NCI-H1092 (cell line): ENCODE data around the gene B3GNT8.
"Not testable (repeated sequence)": the region's sequence is repeated elsewhere in the genome, so short reads cannot be mapped to it uniquely, and the experiment has no call there.

ENCODE experiments used
- DNase-seq: peaks from one replicate; lab custom pipeline; 2025; lab: John Stamatoyannopoulos, UW

Gene B3GNT8

GRCh38 chr19:41413947-41414346, 13.2 kb downstream of the B3GNT8 start:
- no peak for DNase-seq

- DNase-seq: no peak
Measured at GRCh38 chr19:41412953-41413352, 14.2 kb downstream of the B3GNT8 start.

DNA sequence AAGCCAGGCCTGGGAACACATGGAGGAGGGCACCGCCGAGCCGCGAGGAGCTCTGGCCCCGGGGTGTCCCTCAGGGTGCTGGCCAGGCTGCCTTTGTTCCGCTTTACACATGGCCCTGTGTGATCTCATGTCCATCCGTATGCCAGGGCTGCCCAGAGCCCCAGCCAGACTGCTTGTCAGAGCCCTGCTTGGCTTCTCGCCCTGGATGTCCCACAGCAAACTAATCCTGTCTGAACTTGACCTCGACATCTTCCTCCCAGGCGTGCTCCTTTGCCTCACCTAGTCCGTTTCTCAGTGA, 15.3 kb downstream of the B3GNT8 start:
- DNase-seq: no peak

GRCh38 chr19:41411100-41411967, 15.8 kb downstream of the B3GNT8 start:
- no peak for DNase-seq

GRCh38 chr19:41410336-41411054, 16.7 kb downstream of the B3GNT8 start:
- DNase-seq: no peak

- no peak for DNase-seq
Measured at GRCh38 chr19:41409288-41409687, 17.9 kb downstream of the B3GNT8 start.

GRCh38 chr19:41408846-41409245, 18.3 kb downstream of the B3GNT8 start:
- not testable (repeated sequence) for DNase-seq

DNA sequence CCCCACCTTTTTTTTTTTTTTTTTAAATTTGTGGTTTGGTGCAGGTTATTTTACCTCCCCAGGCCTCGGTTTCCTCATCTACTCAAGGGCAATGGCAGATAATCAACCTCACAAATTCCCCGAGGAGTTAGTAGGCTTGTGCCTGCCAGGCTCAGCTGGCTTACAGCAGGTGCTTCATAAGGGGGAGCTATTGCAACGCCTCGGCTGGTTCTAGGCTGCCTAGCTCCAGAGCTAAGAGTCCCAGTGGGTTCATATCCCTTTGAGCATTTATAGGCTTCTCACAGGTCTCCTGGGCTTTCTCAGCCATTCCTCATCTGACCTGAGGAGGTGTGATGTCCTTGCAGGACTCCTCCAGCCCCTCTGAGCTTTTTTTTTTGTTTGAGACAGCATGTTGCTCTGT, 18.9 kb downstream of the B3GNT8 start:
- DNase-seq: no peak

DNA sequence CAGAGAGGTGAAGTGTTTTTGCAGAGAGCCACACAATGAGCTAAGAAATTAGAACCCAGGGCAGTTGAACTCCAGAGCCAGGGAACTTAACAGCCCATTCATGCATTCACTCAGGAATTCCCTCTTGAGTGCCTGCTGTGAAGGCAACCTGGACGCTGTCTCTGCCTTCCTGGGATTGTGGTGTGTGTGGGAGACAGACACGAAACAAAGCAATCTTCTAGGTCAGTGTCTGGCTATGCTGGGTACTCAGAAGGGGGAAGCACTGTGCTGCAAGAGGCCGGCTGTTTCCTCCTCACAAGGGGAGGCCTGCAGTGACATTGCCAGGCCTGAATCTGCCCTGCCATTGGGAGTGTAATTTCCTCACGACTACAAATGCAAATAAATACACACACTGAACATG, 19.9 kb downstream of the B3GNT8 start:
- no peak for DNase-seq

DNA sequence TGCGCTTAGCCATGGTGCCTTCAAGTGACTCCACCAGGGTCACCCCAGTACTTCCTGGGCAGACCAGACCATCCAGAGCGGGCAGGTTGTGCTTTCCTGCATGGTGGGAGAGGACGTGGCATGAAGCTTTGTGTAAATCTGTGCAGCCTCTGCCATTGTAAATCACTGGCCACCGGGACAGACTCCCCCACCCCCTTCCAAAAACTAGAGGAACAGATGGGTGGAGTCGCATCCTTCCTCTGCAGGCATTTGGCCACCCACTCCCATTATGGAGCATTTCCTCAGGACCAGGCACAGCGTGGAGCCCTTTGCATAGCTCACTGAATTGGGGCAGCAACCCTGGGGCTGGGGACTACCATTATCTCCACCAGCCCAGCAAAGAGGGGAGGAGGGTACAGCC, 21.4 kb downstream of the B3GNT8 start:
- DNase-seq: no peak

DNA sequence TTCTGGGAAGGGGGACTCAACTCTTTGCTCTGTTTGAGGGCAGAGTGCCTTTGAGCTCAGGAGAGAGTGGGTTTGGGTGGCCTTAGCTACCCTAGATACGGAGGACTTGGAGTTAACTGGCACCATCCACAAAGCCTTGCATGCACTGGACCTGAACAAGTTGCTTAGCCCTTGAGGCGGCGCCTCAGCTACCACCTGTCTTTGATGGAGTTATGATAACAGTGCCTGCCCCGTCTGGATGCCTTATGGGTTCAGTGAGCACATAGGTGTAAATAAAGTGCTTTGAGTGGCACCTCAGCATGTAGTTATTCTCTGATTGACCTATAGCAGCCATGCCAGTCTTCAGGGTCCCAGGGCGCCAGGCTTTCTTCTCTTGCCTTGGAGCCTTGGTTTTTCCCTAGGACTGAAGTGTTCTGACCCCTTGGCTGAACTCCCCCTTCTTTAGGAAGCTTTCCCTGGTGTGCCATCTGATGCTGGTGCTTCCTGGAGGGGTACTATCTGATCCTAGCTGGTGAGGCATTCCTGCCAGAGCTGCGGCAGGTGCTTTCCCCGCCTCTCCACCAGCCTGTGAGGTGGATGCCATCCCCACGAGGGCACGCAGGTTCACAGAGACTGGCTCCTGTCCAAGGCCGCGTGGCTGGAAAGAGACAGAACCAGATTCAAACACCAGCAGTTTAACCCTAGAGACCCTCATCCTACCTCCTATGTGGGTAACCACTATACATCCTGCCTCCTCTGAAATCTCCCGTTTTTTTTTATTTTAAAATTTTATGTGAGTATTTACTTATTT, 23.8 kb downstream of the B3GNT8 start:
- DNase-seq: no peak

GRCh38 chr19:41402010-41402409, 25.2 kb downstream of the B3GNT8 start:
- no peak for DNase-seq

GRCh38 chr19:41401483-41401882, 25.7 kb downstream of the B3GNT8 start:
- no peak for DNase-seq

DNA sequence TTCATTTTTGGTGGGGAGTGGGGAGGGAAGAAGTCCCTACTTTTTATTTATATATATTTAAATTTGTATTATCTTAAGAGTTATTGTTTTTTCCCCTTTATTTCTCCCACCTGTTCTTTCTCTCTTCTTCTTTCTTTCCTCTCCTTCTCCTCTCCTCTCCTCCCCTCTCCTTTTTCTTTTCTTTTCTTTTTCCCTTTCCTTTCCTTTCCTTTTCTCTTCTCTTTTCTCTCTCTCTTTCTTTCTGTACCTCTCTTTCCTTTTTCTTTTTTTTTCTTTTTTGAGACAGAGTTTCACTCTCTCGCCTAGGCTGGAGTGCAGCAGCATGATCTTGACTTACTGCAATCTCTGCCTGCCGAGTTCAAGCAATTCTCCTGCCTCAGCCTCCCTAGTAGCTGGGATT, 27.6 kb downstream of the B3GNT8 start:
- DNase-seq: no peak

DNA sequence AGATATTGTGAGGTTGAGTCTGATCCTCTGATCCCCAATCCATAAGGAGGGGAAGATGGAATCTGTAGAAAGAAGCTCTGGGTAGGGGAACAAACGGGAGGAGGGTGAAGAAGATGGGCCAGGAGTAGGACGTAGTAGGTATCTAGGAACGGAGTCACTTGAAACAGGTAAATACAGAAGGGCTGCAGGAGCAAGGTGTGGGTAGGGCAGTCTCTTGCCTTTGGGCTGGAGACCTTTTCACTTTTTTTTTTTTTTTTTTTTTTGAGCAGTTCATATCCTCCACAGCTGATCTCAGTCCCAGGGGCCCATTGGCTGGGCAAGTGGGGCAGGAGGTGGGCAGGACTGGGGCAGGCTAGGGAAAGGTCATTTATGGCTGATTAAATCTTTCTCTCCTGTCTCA, 28.1 kb downstream of the B3GNT8 start:
- DNase-seq: no peak

GRCh38 chr19:41398598-41398997, 28.6 kb downstream of the B3GNT8 start:
- DNase-seq: no peak

- DNase-seq: no peak
Measured at GRCh38 chr19:41398050-41398418, 29.1 kb downstream of the B3GNT8 start.

GRCh38 chr19:41397086-41398049, 29.8 kb downstream of the B3GNT8 start, which contains the start of the genes BCKDHA and EXOSC5:
TSS of gene BCKDHA (plus strand) at chr19:41397818. CDS start at chr19:41397828, 10 bp downstream.
TSS of gene EXOSC5 (minus strand) at chr19:41397359. CDS start at chr19:41397328, 31 bp downstream.
- DNase-seq: peak; percentile 99

GRCh38 chr19:41395355-41395754, 31.8 kb downstream of the B3GNT8 start:
- DNase-seq: no peak

- no peak for DNase-seq
Measured at GRCh38 chr19:41392775-41393174, 34.4 kb downstream of the B3GNT8 start.

GRCh38 chr19:41391618-41392017, 35.6 kb downstream of the B3GNT8 start:
- DNase-seq: no peak
